GM12878 (cell line): Measurements from ENCODE around the gene ABTB1.

Source experiments
- ATF3 ChIP-seq: IDR thresholded peaks from 2 replicates; pipeline ENCODE4 v1.6.1; 2011; ENCODE audit warnings: low read depth, mild to moderate bottlenecking, low read length, moderate library complexity, borderline replicate concordance; ENCODE audit errors: extremely low read depth
- BACH1 ChIP-seq: fragments of 450-650 bp; IDR thresholded peaks from 2 replicates; pipeline ENCODE4 v1.6.1; 2017; ENCODE audit warnings: mild to moderate bottlenecking, borderline replicate concordance
- BRCA1 ChIP-seq: IDR thresholded peaks from 2 replicates; pipeline ENCODE4 v1.6.1; 2011; ENCODE audit warnings: low read depth, low read length, improper control_type of control experiment
- CTCF ChIP-seq, 3 experiments: IDR thresholded peaks in 2 of 3; conservative IDR thresholded peaks in 1 of 3; 2 replicates each; pipeline ENCODE4 v1.5.1; 2011; ENCODE audit warnings: low read depth in 3 of 3, low read length in 3 of 3, mild to moderate bottlenecking in 3 of 3, control low read depth in 2 of 3, moderate library complexity in 2 of 3, inconsistent platforms in 1 of 3, mixed read lengths in 1 of 3; ENCODE audit not compliant: control insufficient read depth in 2 of 3, insufficient read depth in 1 of 3; ENCODE audit errors: extremely low read depth in 1 of 3
- CUX1 ChIP-seq: IDR thresholded peaks from 2 replicates; pipeline ENCODE4 v1.6.1; 2012; ENCODE audit warnings: improper control_type of control experiment, low read depth, low read length; ENCODE audit not compliant: insufficient replicate concordance
- GATAD2B ChIP-seq: fragments of 450-650 bp; conservative IDR thresholded peaks from 2 replicates; pipeline ENCODE4 v1.6.1; 2017; ENCODE audit warnings: low read depth, mild to moderate bottlenecking, moderate library complexity
- NFYB ChIP-seq: IDR thresholded peaks from 2 replicates; pipeline ENCODE4 v1.6.1; 2011; ENCODE audit warnings: low read depth, mild to moderate bottlenecking, low read length, improper control_type of control experiment, moderate library complexity; ENCODE audit not compliant: insufficient read depth
- POLR2A ChIP-seq: IDR thresholded peaks from 2 replicates; pipeline ENCODE4 v1.6.1; 2011; ENCODE audit warnings: low read depth, mild to moderate bottlenecking, low read length
- RBBP5 ChIP-seq: fragments of 200-600 bp; sonication (generic); conservative IDR thresholded peaks from 2 replicates; pipeline ENCODE4 v1.6.1; 2016
- ZNF274 ChIP-seq: IDR thresholded peaks from one replicate; pipeline ENCODE4 v1.8.0; 2011; ENCODE audit not compliant: insufficient read length, insufficient read depth

- no peak for TF ChIP-seq CUX1
- TF ChIP-seq RBBP5, result no peak
- TF ChIP-seq POLR2A, result no peak
- TF ChIP-seq BACH1, result no peak
- TF ChIP-seq GATAD2B, result no peak
- no peak for TF ChIP-seq CTCF (IDR thresholded peaks at IDR 0.05 in 2 of 3, conservative IDR thresholded peaks at IDR 0.05 in 1 of 3; ENCODE audit: control insufficient read depth in 2 of 3, extremely low read depth in 1 of 3, insufficient read depth in 1 of 3, low read depth in 3 of 3, low read length in 3 of 3)
- no peak for TF ChIP-seq NFYB
- TF ChIP-seq ATF3, result no peak
- TF ChIP-seq BRCA1, result no peak
- no peak for TF ChIP-seq ZNF274
These were observed 10.7 kb upstream of the ABTB1 start for GRCh38 chr3:127662001-127662469.
